ENCODE results near the gene GRK7. TPM values are rescaled to one million over a fixed set of nuclear protein-coding genes. Genes with fewer than 3 reads are reported as not detected.

The GRK7 gene
- total RNA-seq, 4 donors from 2014 or later: 0.16 TPM; not detected in 3

DNA sequence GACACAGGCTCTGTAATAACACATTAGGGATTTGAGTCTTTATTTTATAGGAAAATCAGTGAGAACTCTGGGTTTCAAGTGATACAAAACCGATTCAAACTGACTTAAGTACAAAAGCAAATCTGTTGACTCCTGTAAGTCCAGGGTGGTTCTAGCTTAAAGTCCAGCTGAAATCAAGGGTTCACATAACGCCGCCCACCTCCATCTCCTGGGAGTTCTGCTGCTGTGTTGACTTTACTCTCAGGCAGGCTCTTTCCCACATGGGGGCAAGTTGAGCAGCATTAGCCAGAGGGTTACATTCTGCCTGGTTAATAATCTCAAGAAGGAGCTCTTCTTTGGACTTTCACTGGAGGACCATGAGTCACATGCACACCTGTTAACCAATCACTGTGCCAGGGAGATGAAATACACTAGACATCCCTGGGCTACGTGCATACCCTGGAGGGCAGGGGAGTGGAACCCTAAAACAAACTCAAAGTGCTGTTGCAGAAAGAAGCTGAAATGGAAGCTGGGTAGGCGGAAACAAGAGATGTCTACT lies 34.8 kb upstream of the GRK7 start:
- no peak for TF ChIP-seq EP300 (IDR thresholded peaks at IDR 0.05; ENCODE audit: low read depth)
- TF ChIP-seq POLR2AphosphoS5 (IDR thresholded peaks at IDR 0.05): no peak
- TF ChIP-seq, protein P1, sequence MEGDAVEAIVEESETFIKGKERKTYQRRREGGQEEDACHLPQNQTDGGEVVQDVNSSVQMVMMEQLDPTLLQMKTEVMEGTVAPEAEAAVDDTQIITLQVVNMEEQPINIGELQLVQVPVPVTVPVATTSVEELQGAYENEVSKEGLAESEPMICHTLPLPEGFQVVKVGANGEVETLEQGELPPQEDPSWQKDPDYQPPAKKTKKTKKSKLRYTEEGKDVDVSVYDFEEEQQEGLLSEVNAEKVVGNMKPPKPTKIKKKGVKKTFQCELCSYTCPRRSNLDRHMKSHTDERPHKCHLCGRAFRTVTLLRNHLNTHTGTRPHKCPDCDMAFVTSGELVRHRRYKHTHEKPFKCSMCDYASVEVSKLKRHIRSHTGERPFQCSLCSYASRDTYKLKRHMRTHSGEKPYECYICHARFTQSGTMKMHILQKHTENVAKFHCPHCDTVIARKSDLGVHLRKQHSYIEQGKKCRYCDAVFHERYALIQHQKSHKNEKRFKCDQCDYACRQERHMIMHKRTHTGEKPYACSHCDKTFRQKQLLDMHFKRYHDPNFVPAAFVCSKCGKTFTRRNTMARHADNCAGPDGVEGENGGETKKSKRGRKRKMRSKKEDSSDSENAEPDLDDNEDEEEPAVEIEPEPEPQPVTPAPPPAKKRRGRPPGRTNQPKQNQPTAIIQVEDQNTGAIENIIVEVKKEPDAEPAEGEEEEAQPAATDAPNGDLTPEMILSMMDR (IDR thresholded peaks at IDR 0.05): no peak
- no peak for TF ChIP-seq POLR2A (IDR thresholded peaks at IDR 0.05)
- intact Hi-C loops (cut with DNase I; ENCODE audit: low total_unique reads) (no loop called here), in situ Hi-C loops (cut with MboI; ENCODE audit: low pct_ligation_motif_present in 1 of 4, low pct_unique_long_range_greater_than_20kb in 1 of 4, low sequenced_read_pairs in 3 of 4) (loop anchor here (25.0 kb wide), 4 partner anchors 134 to 416 kb away; no protein-coding TSS in a partner anchor)
- 80 to 97% methylated on average over 5 of the region's 5 CpGs for WGBS, 2 donors (ENCODE audit: low coverage in 1 of 2)
- Histone ChIP-seq H3K36me3 (no peaks in the 10 kb centered on the region), H3K27me3 (no peaks in the 10 kb centered on the region), H3K4me1 (no peaks in the 10 kb centered on the region), H3K9me3 (no peaks in the 10 kb centered on the region), H3K4me3 (no peak overlapping the region), H3K27ac (no peak overlapping the region)
- no peak for DNase-seq

DNA sequence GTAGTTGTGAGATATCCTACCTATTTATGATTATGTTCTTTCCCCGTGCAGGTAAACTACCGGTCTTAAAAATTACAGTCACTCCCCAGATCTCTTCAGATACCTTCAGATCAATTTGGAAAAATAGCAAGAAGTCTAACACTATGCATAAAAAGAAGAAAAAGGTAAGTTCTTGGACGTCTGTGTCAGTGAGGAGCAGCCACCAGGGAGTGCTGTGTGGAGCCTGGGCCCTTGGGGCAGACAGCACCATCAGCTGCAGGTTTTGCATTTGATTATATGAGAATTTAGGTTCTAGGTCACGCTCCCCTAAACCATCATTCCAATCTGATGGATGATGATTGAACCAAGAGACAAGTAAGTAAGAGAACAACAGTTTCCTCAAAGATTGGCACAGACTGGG lies 34.0 kb upstream of the GRK7 start:
- intact Hi-C loops (cut with DNase I; ENCODE audit: low total_unique reads): no loop called here
- Histone ChIP-seq H3K9me3 (no peaks in the 10 kb centered on the region), H3K27ac (no peak overlapping the region), H3K4me3 (no peak overlapping the region), H3K4me1 (no peaks in the 10 kb centered on the region), H3K36me3 (no peaks in the 10 kb centered on the region), H3K27me3 (no peaks in the 10 kb centered on the region)
- 77 to 79% methylated on average over 4 of the region's 4 CpGs for WGBS, 2 donors (ENCODE audit: low coverage in 1 of 2)
- in situ Hi-C loops (cut with MboI; ENCODE audit: low pct_ligation_motif_present in 1 of 4, low pct_unique_long_range_greater_than_20kb in 1 of 4, low sequenced_read_pairs in 3 of 4): loop anchor here (25.0 kb wide), 4 partner anchors 133 to 417 kb away; no protein-coding TSS in a partner anchor
- DNase-seq: no peak
- no peak for TF ChIP-seq EP300 (IDR thresholded peaks at IDR 0.05; ENCODE audit: low read depth)

DNA sequence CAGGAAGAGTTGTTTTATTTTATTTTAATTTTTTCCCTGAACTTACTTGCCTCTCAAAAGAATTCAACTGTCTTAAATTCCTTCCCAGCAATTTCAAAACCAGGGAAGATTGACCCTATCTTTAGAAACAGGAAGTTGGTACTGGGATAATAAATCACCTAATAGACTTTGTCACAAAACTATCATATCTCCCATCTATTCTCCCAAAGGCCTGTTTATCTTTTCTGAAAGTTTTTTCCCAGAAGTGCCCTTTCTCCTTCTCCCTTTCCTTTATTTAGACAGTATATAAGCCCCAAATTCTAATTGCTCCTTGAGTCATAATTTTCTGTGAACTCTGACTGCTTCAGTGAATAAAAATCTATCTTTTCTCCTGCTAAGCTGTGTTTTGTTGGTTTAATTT lies 28.0 kb upstream of the GRK7 start:
- TF ChIP-seq POLR2AphosphoS5 (IDR thresholded peaks at IDR 0.05): no peak
- TF ChIP-seq, protein P1 (IDR thresholded peaks at IDR 0.05): no peak
- TF ChIP-seq EP300 (IDR thresholded peaks at IDR 0.05; ENCODE audit: low read depth): no peak
- no peak for TF ChIP-seq POLR2A (IDR thresholded peaks at IDR 0.05)
- intact Hi-C loops (cut with DNase I; ENCODE audit: low total_unique reads) (no loop called here), in situ Hi-C loops (cut with MboI; ENCODE audit: low pct_ligation_motif_present in 1 of 4, low pct_unique_long_range_greater_than_20kb in 1 of 4, low sequenced_read_pairs in 3 of 4) (loop anchor here (25.0 kb wide), 4 partner anchors 127 to 423 kb away; no protein-coding TSS in a partner anchor)
- no peaks in the 10 kb centered on the region for H3K9me3 ChIP-seq
- no peak overlapping the region for H3K27ac ChIP-seq
- peaks cover 3 to 13% (median 10%) of the 10 kb centered on the region in 4 donors for H3K4me1 ChIP-seq
- DNase-seq: no peak
- H3K4me3 ChIP-seq: no peak overlapping the region
- no peaks in the 10 kb centered on the region for H3K27me3 ChIP-seq
- H3K36me3 ChIP-seq: no peaks in the 10 kb centered on the region

DNA sequence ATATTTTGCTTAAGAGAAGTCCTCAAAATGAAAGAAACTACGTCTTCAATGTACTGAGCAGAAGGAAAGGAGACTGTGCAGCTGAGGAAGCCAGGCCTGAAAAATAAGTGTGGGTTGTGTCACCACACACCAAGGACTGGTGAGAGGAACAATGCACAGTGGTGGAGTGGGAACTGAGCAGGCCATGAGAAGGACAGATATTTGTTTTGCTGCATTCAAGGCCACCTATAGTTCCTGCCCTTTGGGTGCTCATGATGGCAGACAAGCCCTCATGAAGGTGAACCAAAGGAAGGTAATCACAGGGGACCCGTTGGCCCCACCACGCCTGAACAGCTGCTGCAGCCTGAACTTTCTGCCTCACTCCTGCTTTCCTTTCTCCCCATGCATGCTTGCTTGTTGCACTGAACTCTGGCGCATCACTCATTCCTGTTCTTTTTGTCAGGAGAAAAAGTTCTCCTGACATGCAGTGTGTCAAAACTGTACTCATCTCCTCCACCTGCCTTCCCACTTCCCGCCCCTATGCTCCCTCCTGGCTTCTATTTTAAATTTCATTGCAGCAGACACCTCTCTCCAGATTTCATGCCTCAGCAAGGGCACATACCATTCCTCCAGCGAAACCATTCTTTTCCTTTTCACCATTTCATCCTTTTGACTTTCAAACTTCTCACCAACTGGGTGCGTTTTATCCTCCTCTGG lies 27.3 kb upstream of the GRK7 start:
- Histone ChIP-seq H3K27me3 (no peaks in the 10 kb centered on the region), H3K36me3 (no peaks in the 10 kb centered on the region), H3K27ac (no peak overlapping the region), H3K9me3 (no peaks in the 10 kb centered on the region), H3K4me3 (no peak overlapping the region), H3K4me1 (peaks cover 6 to 20% (median 17%) of the 10 kb centered on the region in 4 donors)
- 85 to 88% methylated on average over 4 to 7 of the region's 7 CpGs for WGBS, 2 donors (ENCODE audit: low coverage in 1 of 2)
- intact Hi-C loops (cut with DNase I; ENCODE audit: low total_unique reads): no loop called here
- TF ChIP-seq, protein P1 (IDR thresholded peaks at IDR 0.05): no peak
- TF ChIP-seq POLR2A (IDR thresholded peaks at IDR 0.05) (no peak), EP300 (IDR thresholded peaks at IDR 0.05; ENCODE audit: low read depth) (no peak), POLR2AphosphoS5 (IDR thresholded peaks at IDR 0.05) (no peak)
- in situ Hi-C loops (cut with MboI; ENCODE audit: low pct_ligation_motif_present in 1 of 4, low pct_unique_long_range_greater_than_20kb in 1 of 4, low sequenced_read_pairs in 3 of 4): loop anchor here (25.0 kb wide), 4 partner anchors 126 to 424 kb away; no protein-coding TSS in a partner anchor
- DNase-seq: no peak

Measured in transverse colon (tissue), 4 donors.